DND-41 (cell line): ENCODE data around the gene TOR3A.

ENCODE experiments used
- ATAC-seq: fragments of 200-7000 bp; cut with Tn5 transposase; 3 replicates; pipeline ENCODE4 v1.9.1; 2021; ENCODE audit warnings: low read depth; ENCODE audit not compliant: insufficient read depth
- DNase-seq: peaks from one replicate; pipeline ENCODE4 v3.0.0-alpha.2; 2020
- H2AFZ ChIP-seq: 2 replicates; pipeline ENCODE4 v1.6.0; 2012; ENCODE audit warnings: low read depth, low read length
- H3K27ac ChIP-seq: 2 replicates; pipeline ENCODE4 v1.5.1; 2012; ENCODE audit warnings: low read length, inconsistent platforms
- H3K27me3 ChIP-seq: fragments of 200-600 bp; sonication (generic); 2 replicates; pipeline ENCODE4 v1.6.0; 2012; ENCODE audit warnings: low read length, mild to moderate bottlenecking, inconsistent platforms; ENCODE audit not compliant: insufficient read depth, poor library complexity
- H3K36me3 ChIP-seq: 2 replicates; pipeline ENCODE4 v1.5.1; 2012; ENCODE audit warnings: low read length, inconsistent platforms; ENCODE audit not compliant: insufficient read depth
- H3K4me1 ChIP-seq: 2 replicates; pipeline ENCODE4 v1.5.1; 2012; ENCODE audit warnings: mild to moderate bottlenecking, low read length; ENCODE audit not compliant: insufficient read depth
- H3K4me2 ChIP-seq: 2 replicates; pipeline ENCODE4 v1.6.0; 2012; ENCODE audit warnings: mild to moderate bottlenecking, moderate library complexity, low read length, inconsistent platforms; ENCODE audit not compliant: insufficient read depth
- H3K4me3 ChIP-seq, 2 experiments: fragments of 200-600 bp in 1 of 2; shearing (Covaris generic) in 1 of 2; 2 replicates each; pipeline ENCODE4 v1.5.1; 2012 to 2016; ENCODE audit warnings: inconsistent platforms in 2 of 2, low read length in 2 of 2, mild to moderate bottlenecking in 2 of 2, low read depth in 1 of 2, moderate library complexity in 1 of 2
- H3K79me2 ChIP-seq: 2 replicates; pipeline ENCODE4 v1.6.0; 2012; ENCODE audit warnings: low read length, inconsistent platforms; ENCODE audit not compliant: insufficient read depth
- H3K9ac ChIP-seq: 2 replicates; pipeline ENCODE4 v1.6.0; 2012; ENCODE audit warnings: low read depth, mild to moderate bottlenecking, inconsistent platforms, low read length, moderate library complexity
- H3K9me3 ChIP-seq: 2 replicates; pipeline ENCODE4 v1.5.1; 2012; ENCODE audit warnings: low read length, moderate library complexity, mild to moderate bottlenecking, inconsistent platforms; ENCODE audit not compliant: insufficient read depth, severe bottlenecking
- H4K20me1 ChIP-seq: 2 replicates; pipeline ENCODE4 v1.6.0; 2012; ENCODE audit warnings: low read length; ENCODE audit not compliant: insufficient read depth
- EZH2 ChIP-seq: IDR thresholded peaks from 3 replicates; pipeline ENCODE4 v1.6.1; 2012; ENCODE audit warnings: borderline replicate concordance, low read depth, mild to moderate bottlenecking, moderate library complexity, low read length, inconsistent platforms; ENCODE audit not compliant: severe bottlenecking
- TF ChIP-seq, protein P1 (sequence below): IDR thresholded peaks from 2 replicates; pipeline ENCODE4 v1.5.1; 2012; ENCODE audit warnings: borderline replicate concordance, low read length, moderate library complexity, mild to moderate bottlenecking; ENCODE audit not compliant: poor library complexity, severe bottlenecking; ENCODE audit errors: extremely low read depth

TOR3A gene

DNA sequence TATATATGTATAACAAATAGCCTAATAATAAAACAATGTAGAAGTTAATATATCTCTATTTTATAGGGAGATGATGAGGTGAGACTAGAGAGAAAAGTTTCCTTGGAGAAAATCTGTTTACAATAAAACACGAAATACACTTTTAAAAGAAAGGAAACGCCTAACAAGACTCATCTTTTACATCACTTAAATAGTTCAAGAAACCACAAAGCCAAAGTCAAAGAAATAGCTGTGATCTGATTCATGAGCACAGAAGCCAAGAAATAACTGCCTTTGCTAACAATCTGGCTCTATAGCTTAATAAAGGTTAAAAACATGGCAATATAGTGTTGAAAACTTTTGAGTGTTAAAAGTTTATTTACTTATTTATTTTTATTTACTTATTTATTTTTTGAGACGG lies 61.5 kb downstream of the TOR3A start:
- Histone ChIP-seq H3K4me2 (no peak overlapping the region), H3K27ac (no peak overlapping the region), H3K4me3 (no peak overlapping the region), H3K4me1 (peaks cover 5% of the 10 kb centered on the region; the same call in 1 of the 2 replicates), H3K27me3 (no peaks in the 10 kb centered on the region), H2AFZ (no peak overlapping the region), H4K20me1 (no peaks in the 10 kb centered on the region), H3K9me3 (no peaks in the 10 kb centered on the region), H3K36me3 (no peaks in the 10 kb centered on the region), H3K79me2 (peaks cover 5% of the 10 kb centered on the region; the same call in 1 of the 2 replicates), H3K9ac (no peak overlapping the region)
- ATAC-seq (no peak), DNase-seq (no peak)
- TF ChIP-seq, protein P1, sequence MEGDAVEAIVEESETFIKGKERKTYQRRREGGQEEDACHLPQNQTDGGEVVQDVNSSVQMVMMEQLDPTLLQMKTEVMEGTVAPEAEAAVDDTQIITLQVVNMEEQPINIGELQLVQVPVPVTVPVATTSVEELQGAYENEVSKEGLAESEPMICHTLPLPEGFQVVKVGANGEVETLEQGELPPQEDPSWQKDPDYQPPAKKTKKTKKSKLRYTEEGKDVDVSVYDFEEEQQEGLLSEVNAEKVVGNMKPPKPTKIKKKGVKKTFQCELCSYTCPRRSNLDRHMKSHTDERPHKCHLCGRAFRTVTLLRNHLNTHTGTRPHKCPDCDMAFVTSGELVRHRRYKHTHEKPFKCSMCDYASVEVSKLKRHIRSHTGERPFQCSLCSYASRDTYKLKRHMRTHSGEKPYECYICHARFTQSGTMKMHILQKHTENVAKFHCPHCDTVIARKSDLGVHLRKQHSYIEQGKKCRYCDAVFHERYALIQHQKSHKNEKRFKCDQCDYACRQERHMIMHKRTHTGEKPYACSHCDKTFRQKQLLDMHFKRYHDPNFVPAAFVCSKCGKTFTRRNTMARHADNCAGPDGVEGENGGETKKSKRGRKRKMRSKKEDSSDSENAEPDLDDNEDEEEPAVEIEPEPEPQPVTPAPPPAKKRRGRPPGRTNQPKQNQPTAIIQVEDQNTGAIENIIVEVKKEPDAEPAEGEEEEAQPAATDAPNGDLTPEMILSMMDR, result no peak
- no peak for TF ChIP-seq EZH2

DNA sequence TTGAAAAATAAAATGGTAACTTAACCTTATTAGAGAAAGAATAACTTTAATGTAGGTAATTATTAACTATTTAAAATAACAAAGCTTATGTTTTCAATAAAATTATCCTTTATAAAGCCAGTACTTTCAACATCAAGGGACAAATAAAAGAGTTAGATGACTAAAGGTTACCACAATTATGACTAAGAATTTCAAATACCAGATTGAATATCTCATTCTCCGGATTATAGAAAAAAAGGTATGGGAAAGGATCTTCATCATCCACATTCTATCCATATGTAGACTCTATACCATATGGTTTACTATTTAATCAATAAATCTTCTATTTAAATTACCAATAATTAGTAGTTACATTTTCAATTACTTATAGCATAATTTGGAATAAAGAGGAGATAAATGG lies 62.8 kb downstream of the TOR3A start:
- Histone ChIP-seq H3K27ac (no peak overlapping the region), H3K9me3 (no peaks in the 10 kb centered on the region), H3K4me3 (no peak overlapping the region), H3K27me3 (no peaks in the 10 kb centered on the region), H4K20me1 (no peaks in the 10 kb centered on the region), H3K36me3 (no peaks in the 10 kb centered on the region), H2AFZ (no peak overlapping the region), H3K4me1 (peaks cover 5% of the 10 kb centered on the region; the same call in 1 of the 2 replicates), H3K9ac (no peak overlapping the region), H3K4me2 (no peak overlapping the region), H3K79me2 (peaks cover 5% of the 10 kb centered on the region; the same call in 1 of the 2 replicates)
- TF ChIP-seq, protein P1, result no peak
- no peak for TF ChIP-seq EZH2
- DNase-seq, result no peak
- ATAC-seq, result no peak

DNA sequence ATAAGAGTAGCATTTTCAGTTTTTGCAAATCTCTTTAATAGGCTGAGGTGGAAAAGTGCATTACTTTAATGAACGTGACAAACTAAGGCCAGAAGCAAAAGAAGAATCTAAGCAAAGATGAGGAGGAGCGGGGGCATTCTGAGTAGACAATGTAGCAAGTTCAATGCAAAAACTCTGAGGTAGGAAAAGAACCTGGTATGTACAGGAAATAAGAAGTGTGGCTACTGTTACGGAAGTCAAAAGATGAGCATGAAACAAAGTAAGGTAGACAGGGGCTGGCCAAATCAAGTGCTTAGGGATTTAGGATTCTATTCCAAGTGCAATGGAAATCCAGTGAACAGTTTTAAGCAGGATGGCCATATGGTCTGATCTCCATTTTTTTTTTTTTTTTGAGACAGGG lies 63.7 kb downstream of the TOR3A start:
- no peak for DNase-seq
- TF ChIP-seq, protein P1, result no peak
- 0 out of 2 replicates have a peak, but pooled peaks cover 2% of the 10 kb centered on the region for H3K79me2 ChIP-seq
- H2AFZ ChIP-seq, result no peak overlapping the region
- H4K20me1 ChIP-seq, result no peaks in the 10 kb centered on the region
- H3K9ac ChIP-seq, result no peak overlapping the region
- no peaks in the 10 kb centered on the region for H3K9me3 ChIP-seq
- H3K27me3 ChIP-seq, result no peaks in the 10 kb centered on the region
- ATAC-seq, result no peak
- no peaks in the 10 kb centered on the region for H3K36me3 ChIP-seq
- no peak overlapping the region for H3K4me2 ChIP-seq
- H3K27ac ChIP-seq, result no peak overlapping the region
- peaks cover 5% of the 10 kb centered on the region; the same call in 1 of the 2 replicates for H3K4me1 ChIP-seq
- no peak overlapping the region for H3K4me3 ChIP-seq
